K562 (cell line): Measurements from ENCODE around the gene SMARCA4. TPM values are rescaled to one million over a fixed set of nuclear protein-coding genes. Genes with fewer than 3 reads are reported as not detected.

Source experiments
- NELFE ChIP-seq: IDR thresholded peaks from 2 replicates; pipeline ENCODE4 v1.6.1; 2011; ENCODE audit warnings: mild to moderate bottlenecking; ENCODE audit not compliant: insufficient read depth, insufficient read length
- NFATC3 ChIP-seq: fragments of 450-650 bp; IDR thresholded peaks from 2 replicates; pipeline ENCODE4 v1.6.1; 2017; ENCODE audit warnings: mild to moderate bottlenecking
- POLR2G ChIP-seq: fragments of 200-400 bp; formaldehyde crosslinking; IDR thresholded peaks from 2 replicates; pipeline ENCODE4 v1.6.1; 2017; ENCODE audit warnings: low read depth, mild to moderate bottlenecking, antibody characterized with exemption, low read length, moderate library complexity
- ZBTB33 ChIP-seq: sonication (generic); formaldehyde crosslinking; IDR thresholded peaks from 2 replicates; pipeline ENCODE4 v1.8.1; 2023; ENCODE audit warnings: mild to moderate bottlenecking, missing genetic modification reagents
- ZMIZ1 ChIP-seq, 2 experiments: fragments of 150-350 bp in 1 of 2; IDR thresholded peaks; 2 replicates each; pipeline ENCODE4 v1.6.1; 2012 to 2016; ENCODE audit warnings: low read depth in 2 of 2, low read length in 2 of 2, mild to moderate bottlenecking in 1 of 2, moderate library complexity in 1 of 2
- polyA plus RNA-seq, 8 experiments: library from polyadenylated mRNA; depleted of rRNA in 4 of 8; stranded (reverse) in 5 of 8; unstranded in 3 of 8; fragments of >200 nt; fragmentation: Nextera tagmentation in 2 of 8; fragmentation: Illumina TruSeq in 1 of 8; extraction: Ambion mirVana in 2 of 8; extraction: Trizol in 1 of 8; gene quantifications; 2 replicates each; pipeline versions ENCODE4 v1.2.1 to v1.2.3, GENCODE V29; 2011 to 2014; ENCODE audit warnings: inconsistent platforms in 1 of 8, missing spikeins in 1 of 8
- total RNA-seq, 7 experiments: library from RNA; depleted of rRNA in 6 of 7; stranded (reverse); fragments of >200 nt in 6 of 7; fragmentation: Illumina TruSeq in 2 of 7; extraction: Trizol in 2 of 7; gene quantifications; 2 replicates each; pipeline versions ENCODE4 v1.2.1 to v1.2.3, GENCODE V29; 2011 to 2021; ENCODE audit warnings: low replicate concordance in 1 of 7
- TF ChIP-seq, protein P1 (sequence below): fragments of 200-600 bp; sonication (generic); IDR thresholded peaks from one replicate; pipeline ENCODE4 v1.6.1; 2012; ENCODE audit warnings: mild to moderate bottlenecking, low read depth, low read length, inconsistent platforms
- TF ChIP-seq, protein P2 (sequence below): IDR thresholded peaks from 3 replicates; pipeline ENCODE4 v1.6.1; 2011; ENCODE audit warnings: borderline replicate concordance, mild to moderate bottlenecking; ENCODE audit not compliant: insufficient read length, insufficient read depth

The SMARCA4 gene
- total and polyA plus RNA-seq, 9 of the 15 experiments (the other 6 are each of a cell fraction or from before 2014, with no cell fraction given), result 19.3 to 207 (median 52.1) TPM

DNA sequence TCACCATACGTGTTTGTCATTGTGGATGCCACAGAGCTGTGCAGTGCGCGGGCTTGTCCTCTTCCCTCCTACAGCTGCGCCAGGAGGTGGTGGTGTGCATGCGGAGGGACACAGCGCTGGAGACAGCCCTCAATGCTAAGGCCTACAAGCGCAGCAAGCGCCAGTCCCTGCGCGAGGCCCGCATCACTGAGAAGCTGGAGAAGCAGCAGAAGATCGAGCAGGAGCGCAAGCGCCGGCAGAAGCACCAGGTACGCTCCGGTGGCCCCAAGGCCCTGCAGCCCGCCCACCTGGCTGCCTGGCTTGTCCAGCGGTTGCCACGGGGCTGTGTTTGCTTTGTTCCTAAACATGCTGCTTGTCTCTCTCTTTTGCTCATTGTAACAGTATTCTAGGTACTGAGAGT lies 30.2 kb downstream of the SMARCA4 start (continued):
- TF ChIP-seq ZMIZ1 (IDR thresholded peaks at IDR 0.05; ENCODE audit: low read depth in 2 of 2, low read length in 2 of 2) (no peak), NFATC3 (no peak), NELFE (no peak), POLR2G (0 out of 2 replicates have a peak, but pooled peaks have one; percentile 26), ZBTB33 (CRISPR knock-in tag) (peak; percentile 84)
- TF ChIP-seq, protein P1, sequence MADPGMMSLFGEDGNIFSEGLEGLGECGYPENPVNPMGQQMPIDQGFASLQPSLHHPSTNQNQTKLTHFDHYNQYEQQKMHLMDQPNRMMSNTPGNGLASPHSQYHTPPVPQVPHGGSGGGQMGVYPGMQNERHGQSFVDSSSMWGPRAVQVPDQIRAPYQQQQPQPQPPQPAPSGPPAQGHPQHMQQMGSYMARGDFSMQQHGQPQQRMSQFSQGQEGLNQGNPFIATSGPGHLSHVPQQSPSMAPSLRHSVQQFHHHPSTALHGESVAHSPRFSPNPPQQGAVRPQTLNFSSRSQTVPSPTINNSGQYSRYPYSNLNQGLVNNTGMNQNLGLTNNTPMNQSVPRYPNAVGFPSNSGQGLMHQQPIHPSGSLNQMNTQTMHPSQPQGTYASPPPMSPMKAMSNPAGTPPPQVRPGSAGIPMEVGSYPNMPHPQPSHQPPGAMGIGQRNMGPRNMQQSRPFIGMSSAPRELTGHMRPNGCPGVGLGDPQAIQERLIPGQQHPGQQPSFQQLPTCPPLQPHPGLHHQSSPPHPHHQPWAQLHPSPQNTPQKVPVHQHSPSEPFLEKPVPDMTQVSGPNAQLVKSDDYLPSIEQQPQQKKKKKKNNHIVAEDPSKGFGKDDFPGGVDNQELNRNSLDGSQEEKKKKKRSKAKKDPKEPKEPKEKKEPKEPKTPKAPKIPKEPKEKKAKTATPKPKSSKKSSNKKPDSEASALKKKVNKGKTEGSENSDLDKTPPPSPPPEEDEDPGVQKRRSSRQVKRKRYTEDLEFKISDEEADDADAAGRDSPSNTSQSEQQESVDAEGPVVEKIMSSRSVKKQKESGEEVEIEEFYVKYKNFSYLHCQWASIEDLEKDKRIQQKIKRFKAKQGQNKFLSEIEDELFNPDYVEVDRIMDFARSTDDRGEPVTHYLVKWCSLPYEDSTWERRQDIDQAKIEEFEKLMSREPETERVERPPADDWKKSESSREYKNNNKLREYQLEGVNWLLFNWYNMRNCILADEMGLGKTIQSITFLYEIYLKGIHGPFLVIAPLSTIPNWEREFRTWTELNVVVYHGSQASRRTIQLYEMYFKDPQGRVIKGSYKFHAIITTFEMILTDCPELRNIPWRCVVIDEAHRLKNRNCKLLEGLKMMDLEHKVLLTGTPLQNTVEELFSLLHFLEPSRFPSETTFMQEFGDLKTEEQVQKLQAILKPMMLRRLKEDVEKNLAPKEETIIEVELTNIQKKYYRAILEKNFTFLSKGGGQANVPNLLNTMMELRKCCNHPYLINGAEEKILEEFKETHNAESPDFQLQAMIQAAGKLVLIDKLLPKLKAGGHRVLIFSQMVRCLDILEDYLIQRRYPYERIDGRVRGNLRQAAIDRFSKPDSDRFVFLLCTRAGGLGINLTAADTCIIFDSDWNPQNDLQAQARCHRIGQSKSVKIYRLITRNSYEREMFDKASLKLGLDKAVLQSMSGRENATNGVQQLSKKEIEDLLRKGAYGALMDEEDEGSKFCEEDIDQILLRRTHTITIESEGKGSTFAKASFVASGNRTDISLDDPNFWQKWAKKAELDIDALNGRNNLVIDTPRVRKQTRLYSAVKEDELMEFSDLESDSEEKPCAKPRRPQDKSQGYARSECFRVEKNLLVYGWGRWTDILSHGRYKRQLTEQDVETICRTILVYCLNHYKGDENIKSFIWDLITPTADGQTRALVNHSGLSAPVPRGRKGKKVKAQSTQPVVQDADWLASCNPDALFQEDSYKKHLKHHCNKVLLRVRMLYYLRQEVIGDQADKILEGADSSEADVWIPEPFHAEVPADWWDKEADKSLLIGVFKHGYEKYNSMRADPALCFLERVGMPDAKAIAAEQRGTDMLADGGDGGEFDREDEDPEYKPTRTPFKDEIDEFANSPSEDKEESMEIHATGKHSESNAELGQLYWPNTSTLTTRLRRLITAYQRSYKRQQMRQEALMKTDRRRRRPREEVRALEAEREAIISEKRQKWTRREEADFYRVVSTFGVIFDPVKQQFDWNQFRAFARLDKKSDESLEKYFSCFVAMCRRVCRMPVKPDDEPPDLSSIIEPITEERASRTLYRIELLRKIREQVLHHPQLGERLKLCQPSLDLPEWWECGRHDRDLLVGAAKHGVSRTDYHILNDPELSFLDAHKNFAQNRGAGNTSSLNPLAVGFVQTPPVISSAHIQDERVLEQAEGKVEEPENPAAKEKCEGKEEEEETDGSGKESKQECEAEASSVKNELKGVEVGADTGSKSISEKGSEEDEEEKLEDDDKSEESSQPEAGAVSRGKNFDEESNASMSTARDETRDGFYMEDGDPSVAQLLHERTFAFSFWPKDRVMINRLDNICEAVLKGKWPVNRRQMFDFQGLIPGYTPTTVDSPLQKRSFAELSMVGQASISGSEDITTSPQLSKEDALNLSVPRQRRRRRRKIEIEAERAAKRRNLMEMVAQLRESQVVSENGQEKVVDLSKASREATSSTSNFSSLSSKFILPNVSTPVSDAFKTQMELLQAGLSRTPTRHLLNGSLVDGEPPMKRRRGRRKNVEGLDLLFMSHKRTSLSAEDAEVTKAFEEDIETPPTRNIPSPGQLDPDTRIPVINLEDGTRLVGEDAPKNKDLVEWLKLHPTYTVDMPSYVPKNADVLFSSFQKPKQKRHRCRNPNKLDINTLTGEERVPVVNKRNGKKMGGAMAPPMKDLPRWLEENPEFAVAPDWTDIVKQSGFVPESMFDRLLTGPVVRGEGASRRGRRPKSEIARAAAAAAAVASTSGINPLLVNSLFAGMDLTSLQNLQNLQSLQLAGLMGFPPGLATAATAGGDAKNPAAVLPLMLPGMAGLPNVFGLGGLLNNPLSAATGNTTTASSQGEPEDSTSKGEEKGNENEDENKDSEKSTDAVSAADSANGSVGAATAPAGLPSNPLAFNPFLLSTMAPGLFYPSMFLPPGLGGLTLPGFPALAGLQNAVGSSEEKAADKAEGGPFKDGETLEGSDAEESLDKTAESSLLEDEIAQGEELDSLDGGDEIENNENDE, result peak; percentile 41
- TF ChIP-seq, protein P2, sequence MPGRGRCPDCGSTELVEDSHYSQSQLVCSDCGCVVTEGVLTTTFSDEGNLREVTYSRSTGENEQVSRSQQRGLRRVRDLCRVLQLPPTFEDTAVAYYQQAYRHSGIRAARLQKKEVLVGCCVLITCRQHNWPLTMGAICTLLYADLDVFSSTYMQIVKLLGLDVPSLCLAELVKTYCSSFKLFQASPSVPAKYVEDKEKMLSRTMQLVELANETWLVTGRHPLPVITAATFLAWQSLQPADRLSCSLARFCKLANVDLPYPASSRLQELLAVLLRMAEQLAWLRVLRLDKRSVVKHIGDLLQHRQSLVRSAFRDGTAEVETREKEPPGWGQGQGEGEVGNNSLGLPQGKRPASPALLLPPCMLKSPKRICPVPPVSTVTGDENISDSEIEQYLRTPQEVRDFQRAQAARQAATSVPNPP, result no peak
